ENCODE results near the gene NR2C2.

NR2C2 gene

DNA sequence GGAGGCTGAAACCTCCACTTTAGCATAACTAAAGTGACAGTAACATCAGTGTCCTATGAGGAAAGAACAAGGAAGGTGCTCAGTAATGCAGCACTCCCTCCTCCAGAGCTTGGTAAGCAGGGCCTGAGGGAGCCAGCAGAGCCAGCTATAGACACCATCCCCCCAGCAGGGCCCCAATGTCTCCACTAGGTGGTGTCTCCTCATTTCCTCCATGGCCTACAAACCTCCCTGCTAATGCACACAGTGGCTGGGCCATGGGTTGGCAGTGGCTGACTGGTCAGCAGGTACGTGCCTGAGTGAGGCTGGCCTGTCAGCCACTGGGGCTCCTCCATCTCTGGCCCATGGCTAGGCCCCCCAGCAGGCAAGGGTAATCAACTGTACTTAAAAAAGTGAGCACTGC is 104.1 kb downstream of the NR2C2 start:
- POLR2A ChIA-PET (ENCODE audit: low non-redundant PET): no interaction called here
- peak overlapping the region; percentile 20 for H3K27ac ChIP-seq
- TF ChIP-seq, protein P1, sequence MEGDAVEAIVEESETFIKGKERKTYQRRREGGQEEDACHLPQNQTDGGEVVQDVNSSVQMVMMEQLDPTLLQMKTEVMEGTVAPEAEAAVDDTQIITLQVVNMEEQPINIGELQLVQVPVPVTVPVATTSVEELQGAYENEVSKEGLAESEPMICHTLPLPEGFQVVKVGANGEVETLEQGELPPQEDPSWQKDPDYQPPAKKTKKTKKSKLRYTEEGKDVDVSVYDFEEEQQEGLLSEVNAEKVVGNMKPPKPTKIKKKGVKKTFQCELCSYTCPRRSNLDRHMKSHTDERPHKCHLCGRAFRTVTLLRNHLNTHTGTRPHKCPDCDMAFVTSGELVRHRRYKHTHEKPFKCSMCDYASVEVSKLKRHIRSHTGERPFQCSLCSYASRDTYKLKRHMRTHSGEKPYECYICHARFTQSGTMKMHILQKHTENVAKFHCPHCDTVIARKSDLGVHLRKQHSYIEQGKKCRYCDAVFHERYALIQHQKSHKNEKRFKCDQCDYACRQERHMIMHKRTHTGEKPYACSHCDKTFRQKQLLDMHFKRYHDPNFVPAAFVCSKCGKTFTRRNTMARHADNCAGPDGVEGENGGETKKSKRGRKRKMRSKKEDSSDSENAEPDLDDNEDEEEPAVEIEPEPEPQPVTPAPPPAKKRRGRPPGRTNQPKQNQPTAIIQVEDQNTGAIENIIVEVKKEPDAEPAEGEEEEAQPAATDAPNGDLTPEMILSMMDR (conservative IDR thresholded peaks at IDR 0.05; ENCODE audit: low read depth): peak; percentile 52
- CTCF ChIA-PET: no interaction called here
- DNase-seq (ENCODE audit: low spot score): peak; percentile 48

DNA sequence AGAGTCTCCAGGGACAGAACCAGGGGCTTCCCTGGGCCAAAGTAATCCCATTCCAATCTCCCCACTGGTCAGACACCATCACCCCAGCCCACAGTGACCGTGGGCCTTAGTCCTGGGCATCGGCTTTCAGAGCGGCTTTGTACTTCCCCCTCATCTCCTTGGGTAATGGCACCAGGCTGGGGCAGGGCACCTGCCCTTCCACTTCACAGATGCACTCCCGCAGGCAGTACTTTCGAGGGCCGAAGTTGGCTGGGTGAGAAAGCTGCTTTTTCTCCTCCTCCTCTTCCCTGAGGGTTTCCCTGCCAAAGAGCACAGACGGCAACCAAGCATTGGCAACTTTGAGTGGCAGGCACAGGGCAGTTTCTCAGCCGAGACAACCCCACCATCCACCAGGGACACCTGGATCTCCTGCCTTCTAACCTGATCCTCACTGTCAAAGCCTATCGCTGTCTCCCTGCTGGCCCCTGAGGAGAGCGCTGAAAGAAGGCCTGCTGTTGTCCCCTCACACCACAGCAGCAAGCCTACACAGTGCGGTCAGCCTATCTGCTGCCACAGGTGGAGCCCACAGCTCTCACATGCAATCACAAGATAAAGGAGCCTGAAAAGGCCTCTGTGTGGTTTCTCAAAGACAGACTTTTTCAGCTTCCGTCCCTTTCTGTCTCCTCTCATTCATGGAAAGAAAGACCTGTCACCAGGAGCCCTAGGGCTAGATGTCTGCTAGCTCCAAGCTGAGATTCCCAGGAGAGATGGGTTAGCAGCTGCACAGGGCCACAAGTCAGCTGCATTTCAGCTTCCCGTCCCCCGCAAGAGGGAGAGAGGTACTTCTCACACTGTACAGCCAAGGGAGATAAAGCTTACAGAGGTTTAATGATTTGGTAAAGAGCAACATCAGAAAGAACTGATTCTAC is 105.2 kb downstream of the NR2C2 start:
- POLR2A ChIA-PET (ENCODE audit: low non-redundant PET): no interaction called here
- CTCF ChIA-PET: interaction anchor here (1.1 kb wide), 1 partner anchor 9 kb away, joined by 4 read pairs; no protein-coding TSS in a partner anchor
- peak overlapping the region; percentile 21; the same call in 1 of the 2 replicates for H3K27ac ChIP-seq
- DNase-seq (ENCODE audit: low spot score): no peak
- TF ChIP-seq, protein P1 (conservative IDR thresholded peaks at IDR 0.05; ENCODE audit: low read depth): no peak

DNA sequence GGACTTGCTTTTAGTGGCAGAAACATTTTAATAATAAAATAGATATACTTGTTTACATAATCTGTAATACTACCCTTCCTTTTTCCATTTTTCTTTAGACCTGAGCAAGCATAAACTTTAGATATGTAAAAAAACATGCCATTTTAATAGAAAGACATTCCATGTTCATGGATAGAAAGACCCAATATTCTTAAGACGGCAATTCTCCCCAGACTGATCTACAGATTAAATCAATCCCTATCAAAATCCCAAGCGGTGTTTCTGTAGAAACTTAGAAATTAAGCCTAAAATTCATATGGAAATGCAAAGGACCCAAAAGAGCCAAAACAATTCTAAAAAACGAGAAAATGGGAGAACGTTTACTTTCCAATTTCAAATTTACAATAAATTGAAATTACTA is 106.2 kb downstream of the NR2C2 start:
- TF ChIP-seq, protein P1 (conservative IDR thresholded peaks at IDR 0.05; ENCODE audit: low read depth): no peak
- H3K27ac ChIP-seq: no peak overlapping the region
- ChIA-PET POLR2A (ENCODE audit: low non-redundant PET) (no interaction called here), CTCF (interaction anchor here (0.7 to 1.1 kb wide), 2 partner anchors 10 to 1882 kb away, joined by 4 to 5 read pairs; no protein-coding TSS in a partner anchor)
- DNase-seq (ENCODE audit: low spot score): no peak

DNA sequence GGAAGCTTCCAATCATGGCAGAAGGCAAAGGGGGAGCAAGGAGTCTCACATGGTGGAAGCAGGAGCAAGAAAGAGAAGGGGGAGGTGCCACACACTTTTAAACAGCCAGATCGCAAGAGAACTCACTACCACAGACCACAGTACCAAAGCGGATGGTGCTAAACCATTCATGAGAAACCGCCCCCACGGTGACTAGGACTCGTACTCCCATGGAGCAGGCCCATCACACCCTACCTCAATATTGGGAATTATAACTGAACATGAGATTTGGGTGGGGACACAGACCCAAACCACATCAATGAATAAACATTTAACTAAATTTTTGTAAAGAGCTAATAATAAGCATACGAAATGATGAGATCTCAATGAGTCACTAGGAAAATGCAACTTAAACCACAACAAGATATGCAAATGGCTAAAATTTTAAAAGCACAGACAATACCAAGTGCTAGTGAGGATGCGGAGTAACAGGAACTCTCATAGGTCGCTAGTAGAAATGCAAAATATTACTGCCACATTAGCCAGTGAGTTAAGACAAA is 107.7 kb downstream of the NR2C2 start:
- ChIA-PET POLR2A (ENCODE audit: low non-redundant PET) (no interaction called here), CTCF (no interaction called here)
- no peak overlapping the region for H3K27ac ChIP-seq
- DNase-seq (ENCODE audit: low spot score): no peak
- TF ChIP-seq, protein P1 (conservative IDR thresholded peaks at IDR 0.05; ENCODE audit: low read depth): no peak

DNA sequence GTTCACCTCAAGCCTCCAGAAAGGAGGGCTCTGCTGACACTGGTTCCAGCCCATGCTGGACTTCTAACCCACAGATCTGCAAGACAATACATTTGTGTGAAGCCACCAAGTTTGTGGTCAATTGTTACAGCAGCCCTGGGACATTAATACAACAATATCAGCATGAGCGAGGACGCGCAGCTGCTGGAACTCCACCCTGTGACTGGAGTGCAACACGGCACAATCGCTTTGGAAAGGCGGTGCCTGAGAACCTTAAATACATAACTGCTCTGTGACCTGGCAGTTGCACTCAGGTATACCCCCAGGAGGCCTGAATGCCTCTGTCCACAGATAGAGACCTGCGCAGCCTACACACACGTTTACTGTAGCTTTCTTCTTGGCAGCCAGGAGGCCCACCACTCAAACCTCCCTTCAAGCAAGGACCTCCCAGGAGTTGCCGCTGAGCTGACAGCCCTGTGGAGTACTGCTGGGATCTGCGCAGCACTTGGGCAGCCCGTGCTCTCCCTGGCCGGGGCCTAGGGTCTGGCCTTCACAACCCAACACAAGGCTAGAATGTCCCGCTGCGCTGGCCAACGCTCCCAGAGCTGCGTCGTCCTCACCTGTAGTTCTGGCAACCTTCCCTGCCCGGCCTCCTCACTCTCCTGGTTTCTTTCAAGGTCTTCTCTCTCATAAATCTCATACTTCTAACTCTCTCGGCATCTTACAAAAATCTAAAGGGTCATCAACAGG is 109.5 kb downstream of the NR2C2 start:
- TF ChIP-seq, protein P1 (conservative IDR thresholded peaks at IDR 0.05; ENCODE audit: low read depth): no peak
- DNase-seq (ENCODE audit: low spot score): no peak
- ChIA-PET POLR2A (ENCODE audit: low non-redundant PET) (no interaction called here), CTCF (interaction anchor here (0.8 kb wide), 1 partner anchor 409 kb away, joined by 3 read pairs; no protein-coding TSS in a partner anchor)
- peak overlapping the region; percentile 3; the same call in 1 of the 2 replicates for H3K27ac ChIP-seq

DNA sequence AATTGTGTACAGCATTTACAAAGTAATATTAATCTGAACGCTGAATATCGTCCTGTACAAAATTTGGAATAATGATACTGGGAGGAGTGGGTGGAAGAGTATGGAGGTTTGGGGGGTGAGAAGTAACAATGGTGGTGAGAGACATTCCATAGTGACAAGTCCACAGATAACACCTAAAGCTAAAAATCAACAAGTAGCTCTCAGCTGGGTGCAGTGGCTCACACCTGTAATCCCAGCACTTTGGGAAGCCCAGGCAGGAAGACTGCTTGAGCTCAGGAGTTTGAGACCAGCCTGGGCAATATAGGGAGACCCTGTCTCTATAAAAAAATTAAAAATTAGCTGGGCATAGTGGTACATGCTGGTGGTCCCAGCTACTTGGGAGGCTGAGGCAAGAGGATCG is 112.6 kb downstream of the NR2C2 start:
- DNase-seq (ENCODE audit: low spot score): no peak
- TF ChIP-seq, protein P1 (conservative IDR thresholded peaks at IDR 0.05; ENCODE audit: low read depth): no peak
- CTCF ChIA-PET: no interaction called here
- no peak overlapping the region; the same call in 1 of the 2 replicates for H3K27ac ChIP-seq
- POLR2A ChIA-PET (ENCODE audit: low non-redundant PET): no interaction called here
